ENCODE measurements around the gene SLC30A1.
"Not testable (repeated sequence)": the region's sequence is repeated elsewhere in the genome, so short reads cannot be mapped to it uniquely, and the experiment has no call there.

The SLC30A1 gene

GRCh38 chr1:211547710-211548109, 31.3 kb downstream of the SLC30A1 start:
- peak; percentile 16 for DNase-seq

GRCh38 chr1:211546543-211546942, 32.4 kb downstream of the SLC30A1 start:
- no peak for DNase-seq

GRCh38 chr1:211543025-211543424, 35.9 kb downstream of the SLC30A1 start:
- DNase-seq = no peak

GRCh38 chr1:211541720-211542477, 37.1 kb downstream of the SLC30A1 start:
- no peak for DNase-seq

- no peak for DNase-seq
Measured at GRCh38 chr1:211541278-211541677, 37.7 kb downstream of the SLC30A1 start.

- DNase-seq = not testable (repeated sequence)
Measured at GRCh38 chr1:211540824-211541223, 38.1 kb downstream of the SLC30A1 start.

- no peak for DNase-seq
Measured at GRCh38 chr1:211538287-211538686, 40.7 kb downstream of the SLC30A1 start.

GRCh38 chr1:211537253-211537652, 41.7 kb downstream of the SLC30A1 start:
- DNase-seq = no peak

GRCh38 chr1:211536606-211537005, 42.4 kb downstream of the SLC30A1 start:
- no peak for DNase-seq

- DNase-seq = no peak
Measured at GRCh38 chr1:211535346-211535745, 43.6 kb downstream of the SLC30A1 start.

- DNase-seq = no peak
Measured at GRCh38 chr1:211534545-211535291, 44.2 kb downstream of the SLC30A1 start.

GRCh38 chr1:211532088-211532444, 46.9 kb downstream of the SLC30A1 start:
- DNase-seq = no peak

GRCh38 chr1:211531194-211532087, 47.5 kb downstream of the SLC30A1 start:
- DNase-seq = no peak

- no peak for DNase-seq
Measured at GRCh38 chr1:211530102-211530501, 48.9 kb downstream of the SLC30A1 start.

GRCh38 chr1:211529453-211529852, 49.5 kb downstream of the SLC30A1 start:
- no peak for DNase-seq

GRCh38 chr1:211529011-211529410, 50.0 kb downstream of the SLC30A1 start:
- DNase-seq = no peak

GRCh38 chr1:211527888-211528287, 51.1 kb downstream of the SLC30A1 start:
- no peak for DNase-seq

- DNase-seq = no peak
Measured at GRCh38 chr1:211527006-211527405, 52.0 kb downstream of the SLC30A1 start.

- DNase-seq = no peak
Measured at GRCh38 chr1:211526101-211526500, 52.9 kb downstream of the SLC30A1 start.

GRCh38 chr1:211525101-211525676, 53.8 kb downstream of the SLC30A1 start:
- DNase-seq = no peak

- no peak for DNase-seq
Measured at GRCh38 chr1:211524521-211524920, 54.4 kb downstream of the SLC30A1 start.

- DNase-seq = no peak
Measured at GRCh38 chr1:211522804-211523203, 56.2 kb downstream of the SLC30A1 start.

All from NCI-H510A (cell line).